ENCODE measurements around the gene RMC1.
"Not testable (repeated sequence)": the region's sequence is repeated elsewhere in the genome, so short reads cannot be mapped to it uniquely, and the experiment has no call there.

Gene RMC1

DNA sequence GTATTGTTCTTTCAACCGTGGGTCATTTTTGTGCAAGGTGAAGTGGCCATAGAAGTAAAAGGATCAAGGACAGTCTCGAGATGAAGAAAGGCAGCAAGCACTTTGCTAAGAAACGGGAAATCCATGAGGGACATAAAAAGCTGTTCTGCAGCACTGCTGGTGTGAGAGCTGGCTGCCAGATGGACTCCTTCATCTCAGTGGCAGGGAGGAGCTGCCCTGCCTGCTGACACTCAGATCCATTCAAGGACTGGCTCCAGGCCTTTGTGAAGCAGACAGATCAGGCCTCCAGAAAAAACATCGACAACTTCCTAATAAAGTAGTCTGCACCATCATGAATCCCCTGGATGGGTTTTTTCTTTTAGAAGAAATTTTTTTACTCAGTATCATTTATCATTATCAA lies 29.5 kb downstream of the RMC1 start:
- no peak for DNase-seq (ENCODE audit: low spot score)

GRCh38 chr18:23534276-23534675 lies 31.0 kb downstream of the RMC1 start:
- DNase-seq (ENCODE audit: low spot score) = no peak

GRCh38 chr18:23536204-23536603 lies 32.9 kb downstream of the RMC1 start:
- no peak for DNase-seq (ENCODE audit: low spot score)

DNA sequence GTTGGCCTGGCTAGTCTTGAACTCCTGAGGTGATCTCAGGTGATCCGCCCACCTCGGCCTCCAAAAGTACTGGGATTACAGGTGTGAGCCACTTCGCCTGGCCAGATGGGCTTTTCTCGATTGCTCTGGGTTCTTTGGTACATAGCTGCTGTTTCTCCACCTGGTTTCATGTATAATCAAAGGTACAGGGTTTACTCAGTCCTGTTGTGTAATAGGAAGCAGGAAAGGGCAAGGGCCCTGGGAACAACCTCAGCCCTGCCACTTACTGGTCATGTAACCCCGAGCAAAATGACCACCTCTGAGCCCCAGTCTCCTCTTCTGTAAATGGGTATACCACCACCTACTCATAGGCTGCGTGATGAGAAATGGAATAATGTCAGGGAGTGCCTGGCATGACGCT lies 34.0 kb downstream of the RMC1 start:
- DNase-seq (ENCODE audit: low spot score) = no peak

DNA sequence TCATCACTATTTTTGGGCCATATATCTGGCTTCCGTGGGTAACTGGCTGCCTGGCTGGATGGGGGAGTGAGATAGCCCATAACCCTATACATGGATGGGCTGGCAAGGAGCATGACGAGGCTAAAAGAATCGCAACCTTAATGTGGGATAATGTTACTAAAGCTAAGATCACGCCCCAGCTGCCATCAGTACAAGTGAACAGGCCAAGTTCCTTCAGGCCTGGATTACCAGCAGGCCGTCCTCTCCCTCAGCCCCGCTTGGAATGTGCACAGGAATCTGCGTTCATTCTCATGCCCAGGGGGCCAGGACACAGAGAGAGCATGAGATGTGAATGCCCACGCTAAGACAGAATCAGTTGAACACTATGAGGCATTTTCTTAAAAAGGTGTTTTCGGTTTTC lies 34.7 kb downstream of the RMC1 start:
- DNase-seq (ENCODE audit: low spot score) = no peak

GRCh38 chr18:23538870-23539269 lies 35.6 kb downstream of the RMC1 start:
- DNase-seq (ENCODE audit: low spot score) = no peak

DNA sequence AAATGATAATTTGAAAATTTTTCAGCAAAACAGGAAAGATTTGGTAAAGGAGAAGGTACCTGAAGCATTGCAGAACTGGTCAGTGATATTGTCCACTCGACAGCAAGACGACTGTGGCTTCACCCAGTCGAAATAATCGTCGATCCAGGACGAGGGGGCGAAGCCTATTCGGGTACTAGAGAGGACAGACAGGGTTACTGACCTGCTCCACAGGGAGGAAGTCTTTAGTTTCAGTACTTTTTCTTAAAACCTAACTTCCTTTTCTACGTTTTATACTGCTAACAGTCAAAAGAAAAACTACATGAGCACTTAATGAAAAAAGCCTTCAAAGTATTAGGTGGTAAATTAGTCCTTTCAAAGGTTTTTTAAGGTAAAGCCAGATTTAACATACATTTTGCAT lies 36.0 kb downstream of the RMC1 start:
- no peak for DNase-seq (ENCODE audit: low spot score)

GRCh38 chr18:23539911-23540525 lies 36.7 kb downstream of the RMC1 start:
- DNase-seq (ENCODE audit: low spot score) = no peak

DNA sequence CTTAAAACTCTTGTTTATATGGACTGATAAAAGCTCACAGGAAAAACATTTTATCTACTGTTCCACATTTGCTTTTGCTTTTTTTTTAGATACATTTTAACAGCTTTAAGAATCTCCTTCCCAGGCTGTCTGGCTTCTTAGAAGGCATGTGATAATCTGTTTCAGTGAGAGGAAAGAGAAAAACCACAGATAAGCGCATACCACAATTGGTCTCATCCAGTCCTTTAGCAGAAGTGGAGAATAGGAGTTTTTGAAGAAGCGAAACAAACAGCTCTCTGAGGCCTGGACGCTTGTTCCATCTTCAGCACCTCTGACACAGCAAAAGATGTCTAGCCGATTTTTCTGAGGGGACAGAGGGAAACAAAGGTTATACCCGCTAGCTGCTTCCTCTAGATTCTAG lies 37.6 kb downstream of the RMC1 start:
- DNase-seq (ENCODE audit: low spot score) = no peak

- no peak for DNase-seq (ENCODE audit: low spot score)
These were observed 38.2 kb downstream of the RMC1 start for GRCh38 chr18:23541349-23542093.

DNA sequence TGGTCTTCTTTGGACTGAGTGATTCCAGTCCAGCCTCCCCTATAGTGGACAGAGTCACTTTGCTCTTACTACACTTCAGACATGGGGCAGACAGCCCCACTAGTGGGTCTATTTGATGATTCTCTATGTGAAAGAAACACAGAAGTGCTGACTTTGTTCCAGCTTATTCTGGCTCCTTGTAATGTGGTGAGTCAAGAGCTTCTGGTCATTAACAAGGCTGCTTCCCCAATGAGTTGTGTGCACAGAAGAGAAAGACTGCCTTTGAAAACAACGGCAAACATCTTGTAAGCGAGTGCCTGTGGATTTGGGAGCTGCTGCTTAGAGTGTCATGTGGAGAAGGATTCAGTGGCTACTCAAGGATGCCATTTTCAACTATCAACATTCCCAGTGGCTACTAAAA lies 39.1 kb downstream of the RMC1 start:
- no peak for DNase-seq (ENCODE audit: low spot score)

- DNase-seq (ENCODE audit: low spot score) = no peak
These were observed 42.0 kb downstream of the RMC1 start for GRCh38 chr18:23545247-23545789.

GRCh38 chr18:23547306-23547705 lies 44.0 kb downstream of the RMC1 start:
- DNase-seq (ENCODE audit: low spot score) = peak; percentile 75

- DNase-seq (ENCODE audit: low spot score) = peak; percentile 82
These were observed 44.5 kb downstream of the RMC1 start for GRCh38 chr18:23547846-23548245.

DNA sequence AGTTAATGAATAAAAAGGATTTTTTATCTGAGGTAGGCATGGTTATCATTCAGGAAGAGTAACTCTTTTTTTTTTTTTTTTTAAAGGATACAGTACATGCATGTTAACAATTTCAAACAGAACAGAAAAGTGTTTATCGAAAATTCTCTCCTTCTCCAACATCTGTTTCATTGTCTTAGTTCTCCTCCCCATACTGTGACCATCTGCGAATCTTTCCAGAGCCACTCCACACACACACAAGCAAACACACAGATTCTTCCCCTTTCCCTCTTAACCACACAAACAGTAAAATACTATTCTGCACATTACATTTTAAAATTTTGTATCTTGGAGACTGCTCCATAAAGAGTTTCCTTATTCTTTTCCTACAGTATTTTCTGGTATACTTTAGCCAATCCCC lies 45.0 kb downstream of the RMC1 start:
- DNase-seq (ENCODE audit: low spot score) = no peak

DNA sequence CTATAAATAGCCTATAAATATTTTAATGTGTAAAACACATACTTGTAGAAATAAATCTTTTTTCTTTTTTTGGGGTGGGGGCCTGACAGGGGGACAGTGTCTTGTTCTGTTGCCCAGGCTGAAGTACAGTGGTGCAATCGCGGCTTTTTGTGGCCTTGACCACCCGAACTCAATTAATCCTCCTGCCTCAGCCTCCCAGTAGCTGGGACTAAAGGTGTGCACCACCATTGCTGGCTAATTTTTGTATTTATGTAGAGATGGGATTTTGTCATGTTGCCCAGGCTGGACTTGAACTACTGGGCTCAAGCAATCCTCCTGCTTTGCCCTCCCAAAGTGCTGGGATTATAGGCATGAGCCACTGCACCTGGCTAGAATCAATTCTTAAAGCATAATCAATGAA lies 45.4 kb downstream of the RMC1 start:
- DNase-seq (ENCODE audit: low spot score) = no peak

- DNase-seq (ENCODE audit: low spot score) = no peak
These were observed 47.6 kb downstream of the RMC1 start for GRCh38 chr18:23550898-23551297.

DNA sequence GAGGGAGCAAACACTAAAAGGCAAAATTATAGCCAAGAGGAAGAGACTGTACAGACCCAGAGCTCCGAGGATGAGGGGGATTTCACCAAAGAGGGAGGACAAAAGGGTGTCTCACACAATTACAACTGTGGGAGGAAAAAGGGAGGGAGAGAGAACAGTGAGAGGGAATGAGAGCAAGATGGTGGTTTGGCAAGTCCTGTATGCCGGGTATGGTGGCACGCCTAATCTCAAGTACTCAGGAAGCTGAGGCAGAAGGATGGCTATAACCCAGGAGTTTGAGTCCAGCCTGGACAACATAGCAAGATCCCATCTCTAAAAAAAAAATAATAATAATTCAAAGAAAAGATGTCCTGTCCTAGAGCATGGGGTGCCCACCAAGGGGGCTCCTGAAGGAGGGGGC lies 48.7 kb downstream of the RMC1 start:
- DNase-seq (ENCODE audit: low spot score) = no peak

DNA sequence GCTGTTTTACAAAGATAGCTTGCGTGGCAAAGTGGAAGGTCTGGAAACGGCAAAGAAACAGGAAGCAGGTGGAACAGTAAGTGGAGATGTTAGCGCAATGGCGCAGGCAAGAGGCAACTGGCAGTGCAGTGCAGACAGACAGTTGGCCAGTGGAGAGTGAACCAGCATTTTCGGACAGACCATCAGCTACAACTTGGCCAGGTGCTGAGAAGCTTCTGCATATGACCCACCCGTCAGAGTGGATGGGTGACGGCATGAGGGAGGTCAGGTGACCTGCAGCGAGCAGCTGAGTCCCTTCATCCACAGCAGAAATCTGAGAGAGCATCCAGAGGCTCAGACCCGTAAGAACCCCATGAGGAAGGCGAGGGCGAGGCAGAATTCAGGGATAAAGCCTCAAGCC lies 49.2 kb downstream of the RMC1 start:
- no peak for DNase-seq (ENCODE audit: low spot score)

DNA sequence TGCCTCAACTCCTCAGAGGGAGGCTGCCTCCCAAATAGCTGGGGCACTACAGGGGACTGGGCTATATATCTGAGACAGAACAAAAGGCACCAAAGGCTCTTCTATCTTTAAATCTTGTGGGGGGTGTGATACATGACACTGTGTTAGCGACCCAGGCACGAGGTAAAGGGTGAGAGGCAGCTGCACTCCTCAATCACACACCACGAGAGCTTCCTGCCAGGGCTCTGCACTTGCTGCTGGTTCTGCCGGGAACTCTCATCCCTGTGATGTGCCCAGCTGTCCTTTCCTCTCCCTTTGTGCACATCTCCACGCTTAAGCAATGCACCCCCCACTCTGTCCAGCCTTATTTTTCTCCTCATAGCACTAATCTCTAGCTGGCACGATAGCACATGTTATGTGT lies 50.6 kb downstream of the RMC1 start:
- DNase-seq (ENCODE audit: low spot score) = no peak

DNA sequence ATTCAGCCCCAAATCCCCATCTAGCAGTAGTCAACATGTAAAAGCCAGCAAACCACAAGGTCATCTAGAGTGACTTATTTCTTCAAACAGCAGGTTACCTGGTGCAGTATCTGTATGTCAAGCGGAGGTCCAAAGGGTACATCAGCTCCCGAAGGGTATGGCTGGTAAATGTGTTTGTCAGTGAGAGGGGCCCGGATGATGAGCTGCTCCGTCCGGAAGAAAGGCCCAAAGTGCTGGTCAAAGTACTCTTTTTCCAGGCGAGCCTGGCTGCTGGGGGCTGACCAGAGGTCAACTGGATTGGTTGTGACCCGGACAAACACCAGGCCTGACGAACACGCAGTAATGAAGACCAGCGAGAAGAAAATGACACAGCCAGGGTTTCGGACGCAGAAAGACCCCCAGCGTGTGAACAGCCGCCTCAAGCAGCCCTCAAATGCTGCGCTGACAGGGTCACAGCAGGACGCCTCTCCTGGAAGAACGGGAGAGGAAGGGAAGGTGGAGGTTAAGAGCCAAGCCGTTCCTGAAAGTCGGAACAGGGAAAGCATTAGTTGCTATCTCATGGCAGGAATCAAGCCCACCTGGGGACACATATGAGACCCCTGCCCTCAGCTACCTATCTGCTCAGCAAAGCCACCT lies 53.0 kb downstream of the RMC1 start:
- no peak for DNase-seq (ENCODE audit: low spot score)

- DNase-seq (ENCODE audit: low spot score) = not testable (repeated sequence)
These were observed 54.2 kb downstream of the RMC1 start for GRCh38 chr18:23557511-23557910.

GRCh38 chr18:23560186-23560585 lies 56.9 kb downstream of the RMC1 start:
- no peak for DNase-seq (ENCODE audit: low spot score)
